KMS-11 (cell line): ENCODE data around the gene DACT2.

Experiments used
- H2AFZ ChIP-seq: fragments of 200-600 bp; sonication (generic); 2 replicates; pipeline ENCODE4 v1.6.1; 2016; ENCODE audit warnings: antibody characterized with exemption, mixed run types, low read depth
- H3K27ac ChIP-seq: fragments of 200-600 bp; sonication (generic); 2 replicates; pipeline ENCODE4 v1.6.1; 2016; ENCODE audit warnings: mild to moderate bottlenecking, mixed run types
- H3K27me3 ChIP-seq: fragments of 200-600 bp; sonication (generic); 2 replicates; pipeline ENCODE4 v1.6.1; 2017; ENCODE audit warnings: mild to moderate bottlenecking, low read depth, mixed run types, moderate library complexity; ENCODE audit not compliant: insufficient read depth
- H3K36me3 ChIP-seq: fragments of 200-600 bp; sonication (generic); 2 replicates; pipeline ENCODE4 v1.6.1; 2017; ENCODE audit warnings: mild to moderate bottlenecking, mixed run types; ENCODE audit not compliant: insufficient read depth
- H3K4me1 ChIP-seq: fragments of 200-600 bp; sonication (generic); 2 replicates; pipeline ENCODE4 v1.6.1; 2016; ENCODE audit warnings: mild to moderate bottlenecking, low read depth, mixed run types; ENCODE audit not compliant: poor library complexity, severe bottlenecking
- H3K4me2 ChIP-seq: fragments of 200-600 bp; sonication (generic); 2 replicates; pipeline ENCODE4 v1.7.0; 2016; ENCODE audit warnings: mild to moderate bottlenecking, mixed run types
- H3K4me3 ChIP-seq: fragments of 200-600 bp; sonication (generic); IDR thresholded peaks from 2 replicates; pipeline ENCODE4 v1.6.1; 2017; ENCODE audit warnings: low read depth, low read length, mixed read lengths; ENCODE audit not compliant: insufficient read depth
- H3K79me2 ChIP-seq: fragments of 200-600 bp; sonication (generic); 2 replicates; pipeline ENCODE4 v1.6.1; 2016; ENCODE audit warnings: low read depth, mixed run types; ENCODE audit not compliant: insufficient read depth
- H3K9ac ChIP-seq: fragments of 200-600 bp; sonication (generic); 2 replicates; pipeline ENCODE4 v1.6.1; 2016; ENCODE audit warnings: mild to moderate bottlenecking, mixed run types
- H4K20me1 ChIP-seq: fragments of 200-600 bp; sonication (generic); 2 replicates; pipeline ENCODE4 v1.6.1; 2016; ENCODE audit warnings: mild to moderate bottlenecking, mixed run types; ENCODE audit not compliant: insufficient read depth
- CTCF ChIP-seq: fragments of 200-600 bp; sonication (generic); conservative IDR thresholded peaks from 2 replicates; pipeline ENCODE4 v1.6.1; 2017; ENCODE audit warnings: low read depth, mild to moderate bottlenecking, antibody characterized with exemption, low read length, moderate library complexity, mixed read lengths

DACT2 gene

GRCh38 chr6:168302534-168302933, 17.0 kb downstream of the DACT2 start:
- H3K4me1 ChIP-seq, result no peaks in the 10 kb centered on the region
- no peaks in the 10 kb centered on the region for H3K27me3 ChIP-seq
- H3K4me3 ChIP-seq, result no peak overlapping the region
- no peak overlapping the region for H2AFZ ChIP-seq
- no peaks in the 10 kb centered on the region for H3K36me3 ChIP-seq
- no peak for TF ChIP-seq CTCF
- no peak overlapping the region for H3K9ac ChIP-seq
- H3K27ac ChIP-seq, result no peak overlapping the region
- no peaks in the 10 kb centered on the region for H3K79me2 ChIP-seq
- H4K20me1 ChIP-seq, result no peaks in the 10 kb centered on the region
- H3K4me2 ChIP-seq, result no peak overlapping the region

- H2AFZ ChIP-seq, result no peak overlapping the region
- no peak overlapping the region for H3K27ac ChIP-seq
- H3K9ac ChIP-seq, result no peak overlapping the region
- no peaks in the 10 kb centered on the region for H4K20me1 ChIP-seq
- H3K4me2 ChIP-seq, result no peak overlapping the region
- H3K4me1 ChIP-seq, result no peaks in the 10 kb centered on the region
- no peaks in the 10 kb centered on the region for H3K36me3 ChIP-seq
- H3K27me3 ChIP-seq, result no peaks in the 10 kb centered on the region
- H3K4me3 ChIP-seq, result no peak overlapping the region
- no peak for TF ChIP-seq CTCF
- H3K79me2 ChIP-seq, result no peaks in the 10 kb centered on the region
Observed at GRCh38 chr6:168301648-168302398, 17.8 kb downstream of the DACT2 start.

GRCh38 chr6:168300975-168301647, 18.5 kb downstream of the DACT2 start:
- Histone ChIP-seq H4K20me1 (no peaks in the 10 kb centered on the region), H2AFZ (no peak overlapping the region), H3K4me1 (no peaks in the 10 kb centered on the region), H3K79me2 (no peaks in the 10 kb centered on the region), H3K27ac (no peak overlapping the region), H3K9ac (no peak overlapping the region), H3K27me3 (no peaks in the 10 kb centered on the region), H3K36me3 (no peaks in the 10 kb centered on the region), H3K4me3 (no peak overlapping the region), H3K4me2 (no peak overlapping the region)
- TF ChIP-seq CTCF, result no peak

GRCh38 chr6:168299541-168300511, 19.8 kb downstream of the DACT2 start:
- no peaks in the 10 kb centered on the region for H3K27me3 ChIP-seq
- no peak overlapping the region for H3K4me2 ChIP-seq
- H3K4me3 ChIP-seq, result no peak overlapping the region
- no peak overlapping the region for H3K9ac ChIP-seq
- H3K4me1 ChIP-seq, result no peaks in the 10 kb centered on the region
- H2AFZ ChIP-seq, result no peak overlapping the region
- no peaks in the 10 kb centered on the region for H3K36me3 ChIP-seq
- H3K27ac ChIP-seq, result no peak overlapping the region
- TF ChIP-seq CTCF, result no peak
- H3K79me2 ChIP-seq, result no peaks in the 10 kb centered on the region
- H4K20me1 ChIP-seq, result no peaks in the 10 kb centered on the region
